GM21825 (cell line): ENCODE results near the gene CCDC177.

Source experiments
- ATAC-seq: cut with Tn5 transposase; IDR thresholded peaks from one replicate; pipeline ENCODE4 v1.9.1; 2021; ENCODE audit warnings: mild to moderate bottlenecking, moderate library complexity; ENCODE audit not compliant: unreplicated experiment

The CCDC177 gene

GRCh38 chr14:69531135-69531534 is 43.5 kb downstream of the CCDC177 start:
- no peak for ATAC-seq

GRCh38 chr14:69530095-69530494 is 44.6 kb downstream of the CCDC177 start:
- ATAC-seq = no peak

- ATAC-seq = no peak
Observed at GRCh38 chr14:69529563-69529962, 45.1 kb downstream of the CCDC177 start.

GRCh38 chr14:69528930-69529329 is 45.7 kb downstream of the CCDC177 start:
- no peak for ATAC-seq

- no peak for ATAC-seq
Observed at GRCh38 chr14:69528143-69528542, 46.5 kb downstream of the CCDC177 start.

GRCh38 chr14:69527635-69528034 is 47.0 kb downstream of the CCDC177 start:
- no peak for ATAC-seq

GRCh38 chr14:69525896-69526295 is 48.8 kb downstream of the CCDC177 start:
- ATAC-seq = no peak

- no peak for ATAC-seq
Observed at GRCh38 chr14:69522026-69522425, 52.6 kb downstream of the CCDC177 start.
